K562 (cell line): Measurements from ENCODE around the gene TSKS. TPM values are rescaled to one million over a fixed set of nuclear protein-coding genes. Genes with fewer than 3 reads are reported as not detected.

Source experiments
- ATAC-seq: fragments of 200-7000 bp; cut with Tn5 transposase; 3 replicates; pipeline ENCODE4 v1.9.1; 2020; ENCODE audit warnings: moderate library complexity
- BruUV-seq: library from RNA; stranded (reverse); fragments of 400-500 nt; replicated peaks from 2 replicates; lab custom pipeline; 2021; lab: Mats Ljungman, UMichigan
- CTCF ChIA-PET: fragments of 300-600 bp; formaldehyde crosslinking; extraction: SDS; loops from one replicate; lab custom pipeline; 2021; ENCODE audit warnings: low intra/inter-chr PET ratio; lab: Yijun Ruan, JAX
- POLR2A ChIA-PET: fragments of 300-600, 350-650 bp; sonication (Branson Sonifier 250); formaldehyde crosslinking; extraction: SDS; loops from one replicate; lab custom pipeline; 2021; ENCODE audit warnings: antibody characterized with exemption, inconsistent platforms; lab: Yijun Ruan, JAX
- DNase-seq, 4 experiments: peaks; one replicate each; pipeline versions ENCODE4 v3.0.0 to v3.0.0-alpha.2; 2011 to 2018; ENCODE audit warnings: low spot score in 3 of 4, mixed read lengths in 3 of 4; ENCODE audit errors: extremely low read depth in 1 of 4
- FAIRE-seq: peaks from 2 replicates; lab custom pipeline; 2011; peaks lifted over from hg19 to GRCh38; lab: Jason Lieb, UNC
- H2AFZ ChIP-seq: 2 replicates; pipeline ENCODE4 v1.6.0; 2011; ENCODE audit warnings: low read depth, low read length, control low read depth, inconsistent platforms
- H3K27ac ChIP-seq: fragments of 200-600 bp; 3 replicates; pipeline ENCODE4 v1.8.0; 2011; ENCODE audit warnings: low read depth, mild to moderate bottlenecking, control low read depth, inconsistent platforms, low read length, moderate library complexity, mixed read lengths; ENCODE audit errors: extremely low read depth
- H3K27me3 ChIP-seq, 2 experiments: fragments of 300-600 bp in 1 of 2; 2 replicates in 1 of 2; 3 replicates in 1 of 2; pipeline versions ENCODE4 v1.6.0 to v1.8.0; 2011; ENCODE audit warnings: inconsistent platforms in 2 of 2, low read length in 2 of 2, mild to moderate bottlenecking in 1 of 2, mixed read lengths in 1 of 2, moderate library complexity in 1 of 2; ENCODE audit not compliant: control insufficient read depth in 2 of 2, insufficient read depth in 2 of 2
- H3K36me3 ChIP-seq: fragments of 300-600 bp; 3 replicates; pipeline ENCODE4 v1.8.0; 2011; ENCODE audit warnings: mild to moderate bottlenecking, low read length, inconsistent platforms; ENCODE audit not compliant: control insufficient read depth, insufficient read depth
- H3K4me1 ChIP-seq, 2 experiments: fragments of 200-600 bp in 1 of 2; replicated peaks in 1 of 2; 2 replicates in 1 of 2; 3 replicates in 1 of 2; pipeline versions ENCODE4 v1.5.1 to v1.8.0; 2011; ENCODE audit warnings: inconsistent platforms in 2 of 2, low read length in 2 of 2, mild to moderate bottlenecking in 1 of 2, mixed read lengths in 1 of 2, moderate library complexity in 1 of 2; ENCODE audit not compliant: control insufficient read depth in 2 of 2, insufficient read depth in 2 of 2
- H3K4me2 ChIP-seq: 2 replicates; pipeline ENCODE4 v1.6.1; 2011; ENCODE audit warnings: low read length, control low read depth, inconsistent platforms, mixed read lengths; ENCODE audit not compliant: insufficient read depth
- H3K4me3 ChIP-seq: fragments of 200-600 bp; sonication (generic), shearing (Covaris generic); 2 replicates; pipeline ENCODE4 v1.5.1; 2016; ENCODE audit warnings: control low read depth, inconsistent platforms
- H3K79me2 ChIP-seq: fragments of 200-600 bp; 3 replicates; pipeline ENCODE4 v1.8.0; 2011; ENCODE audit warnings: low read length, inconsistent platforms; ENCODE audit not compliant: control insufficient read depth, insufficient read depth
- H3K9ac ChIP-seq, 2 experiments: 2 replicates each; pipeline versions ENCODE4 v1.6.0 to v1.6.1; 2011; ENCODE audit warnings: low read depth in 2 of 2, low read length in 2 of 2, control low read depth in 1 of 2, inconsistent platforms in 1 of 2, mild to moderate bottlenecking in 1 of 2, mixed read lengths in 1 of 2; ENCODE audit not compliant: insufficient read depth in 1 of 2
- H3K9me1 ChIP-seq: one replicate; pipeline ENCODE4 v1.6.0; 2011; ENCODE audit warnings: inconsistent platforms, mild to moderate bottlenecking, low read length, moderate library complexity; ENCODE audit not compliant: control insufficient read depth, insufficient read depth
- H3K9me3 ChIP-seq: replicated peaks from 2 replicates; pipeline ENCODE4 v1.5.1; 2011; ENCODE audit warnings: low read depth, low read length, inconsistent platforms; ENCODE audit not compliant: control insufficient read depth, insufficient read depth
- H4K20me1 ChIP-seq: replicated peaks from 2 replicates; pipeline ENCODE4 v1.6.1; 2011; ENCODE audit warnings: low read length, inconsistent platforms, mixed read lengths; ENCODE audit not compliant: control insufficient read depth, insufficient read depth
- BCOR ChIP-seq: fragments of 450-650 bp; IDR thresholded peaks from 2 replicates; pipeline ENCODE4 v1.6.1; 2016
- CBFA2T3 ChIP-seq: fragments of 450-650 bp; IDR thresholded peaks from 2 replicates; pipeline ENCODE4 v1.6.1; 2017
- CBX5 ChIP-seq: IDR thresholded peaks from 2 replicates; pipeline ENCODE4 v1.6.1; 2014; ENCODE audit warnings: low read depth, borderline replicate concordance
- E2F8 ChIP-seq: fragments of 450-650 bp; IDR thresholded peaks from 2 replicates; pipeline ENCODE4 v1.7.1; 2018; ENCODE audit warnings: mild to moderate bottlenecking, low read depth; ENCODE audit not compliant: partially characterized antibody
- FOS ChIP-seq: IDR thresholded peaks from 3 replicates; pipeline ENCODE4 v1.6.1; 2011; ENCODE audit not compliant: insufficient read length; ENCODE audit errors: extremely low read depth
- GATAD2B ChIP-seq: fragments of 450-650 bp; IDR thresholded peaks from 2 replicates; pipeline ENCODE4 v1.6.1; 2017; ENCODE audit warnings: mild to moderate bottlenecking, borderline replicate concordance
- MCM5 ChIP-seq: fragments of 450-650 bp; IDR thresholded peaks from 2 replicates; pipeline ENCODE4 v1.6.1; 2016; ENCODE audit warnings: low read depth
- MLX ChIP-seq, 2 experiments: fragments of 450-650 bp in 1 of 2; sonication (generic) in 1 of 2; formaldehyde crosslinking; conservative IDR thresholded peaks; 2 replicates each; pipeline versions ENCODE4 v1.4.0 to v1.8.1; 2020 to 2022; ENCODE audit warnings: mild to moderate bottlenecking in 1 of 2, missing genetic modification reagents in 1 of 2
- PATZ1 ChIP-seq: fragments of 250-450 bp; sonication (Bioruptor Pico); IDR thresholded peaks from 2 replicates; pipeline ENCODE4 v1.5.0; 2020; ENCODE audit warnings: mild to moderate bottlenecking, borderline replicate concordance
- RBM14 ChIP-seq: fragments of 200-400 bp; formaldehyde crosslinking; IDR thresholded peaks from 2 replicates; pipeline ENCODE4 v1.6.1; 2018; ENCODE audit warnings: low read depth, mild to moderate bottlenecking, low read length, moderate library complexity, borderline replicate concordance; ENCODE audit not compliant: insufficient read depth
- TRIM25 ChIP-seq: fragments of 450-650 bp; IDR thresholded peaks from 2 replicates; pipeline ENCODE4 v1.7.0; 2016; ENCODE audit warnings: borderline replicate concordance
- ZNF133 ChIP-seq: fragments of 250-450 bp; sonication (Bioruptor Pico); IDR thresholded peaks from 2 replicates; pipeline ENCODE4 v1.4.0; 2020; ENCODE audit warnings: mild to moderate bottlenecking
- ZNF347 ChIP-seq: fragments of 450-650 bp; formaldehyde crosslinking; IDR thresholded peaks from 2 replicates; pipeline ENCODE4 v1.4.0; 2020; ENCODE audit warnings: low read depth, mild to moderate bottlenecking, moderate library complexity
- ZNF408 ChIP-seq: fragments of 250-450 bp; sonication (Bioruptor Pico); IDR thresholded peaks from 2 replicates; pipeline ENCODE4 v1.4.0; 2020; ENCODE audit warnings: low read depth, mild to moderate bottlenecking, moderate library complexity
- ZNF445 ChIP-seq: fragments of 250-450 bp; sonication (Bioruptor Pico); IDR thresholded peaks from 2 replicates; pipeline ENCODE4 v1.4.0; 2020; ENCODE audit warnings: low read depth, mild to moderate bottlenecking, moderate library complexity
- ZNF584 ChIP-seq: fragments of 200-800 bp; sonication (Bioruptor generic); IDR thresholded peaks from 2 replicates; pipeline ENCODE4 v1.6.1; 2016; ENCODE audit warnings: low read depth, mild to moderate bottlenecking, missing genetic modification characterization, missing compliant biosample characterization
- WGBS: fragments of 100-300 bp; shearing (Covaris generic); methylation state at CpG from one replicate; pipeline ENCODE4 v1.1.6; 2016; ENCODE audit warnings: low coverage, mixed read lengths; ENCODE audit not compliant: insufficient coverage; ENCODE audit errors: missing lambda C conversion rate; 5-methylcytosine and 5-hydroxymethylcytosine counted together
- in situ Hi-C: fragments of 300-500 bp; cut with MboI; formaldehyde crosslinking; loops from 4 replicates; pipeline ENCODE4 v1.15.0; 2018; ENCODE audit warnings: inconsistent platforms, mixed read lengths
- intact Hi-C: fragments of 100-400 bp; cut with micrococcal nuclease; formaldehyde crosslinking; loops from 2 replicates; pipeline ENCODE4 v1.14.2; 2022
- polyA plus RNA-seq, 8 experiments: library from polyadenylated mRNA; depleted of rRNA in 4 of 8; stranded (reverse) in 5 of 8; unstranded in 3 of 8; fragments of >200 nt; fragmentation: Nextera tagmentation in 2 of 8; fragmentation: Illumina TruSeq in 1 of 8; extraction: Ambion mirVana in 2 of 8; extraction: Trizol in 1 of 8; gene quantifications; 2 replicates each; pipeline versions ENCODE4 v1.2.1 to v1.2.3, GENCODE V29; 2011 to 2014; ENCODE audit warnings: inconsistent platforms in 1 of 8, missing spikeins in 1 of 8
- total RNA-seq, 7 experiments: library from RNA; depleted of rRNA in 6 of 7; stranded (reverse); fragments of >200 nt in 6 of 7; fragmentation: Illumina TruSeq in 2 of 7; extraction: Trizol in 2 of 7; gene quantifications; 2 replicates each; pipeline versions ENCODE4 v1.2.1 to v1.2.3, GENCODE V29; 2011 to 2021; ENCODE audit warnings: low replicate concordance in 1 of 7

TSKS gene
- total and polyA plus RNA-seq, 9 of the 15 experiments (the other 6 are each of a cell fraction or from before 2014, with no cell fraction given), result 0.14 to 4.5 (median 0.80) TPM

- Histone ChIP-seq H3K79me2 (peaks cover 16% of the 10 kb centered on the region), H3K36me3 (peaks cover 84% of the 10 kb centered on the region; the same call in 2 of the 3 replicates), H3K4me2 (no peak overlapping the region), H2AFZ (no peak overlapping the region), H4K20me1 (no peaks in the 10 kb centered on the region; the same call in 1 of the 2 replicates), H3K27ac (no peak overlapping the region), H3K9me3 (no peaks in the 10 kb centered on the region; the same call in 1 of the 2 replicates), H3K9me1 (no peaks in the 10 kb centered on the region), H3K4me3 (no peak overlapping the region), H3K27me3 (no peaks in the 10 kb centered on the region), H3K9ac (no peak overlapping the region), H3K4me1 (peaks cover 0 to 32% of the 10 kb centered on the region in 2 experiments; a peak in 3 of 5 replicates)
- FAIRE-seq (no peak), DNase-seq (no peak), ATAC-seq (no peak)
- intact Hi-C loops, result no loop called here
- BruUV-seq, result no TSS peak
- ChIA-PET CTCF (no interaction called here), POLR2A (interaction anchor here (0.6 to 1.4 kb wide), 2 partner anchors 20 to 21 kb away, joined by 3 to 4 read pairs; no protein-coding TSS in a partner anchor)
- in situ Hi-C loops, result no loop called here
- 89% methylated on average over 5 of the region's 5 CpGs for WGBS
- no peak for TF ChIP-seq E2F8
- TF ChIP-seq RBM14, result no peak
- no peak for TF ChIP-seq ZNF347 (CRISPR knock-in tag)
- TF ChIP-seq MCM5, result no peak
- TF ChIP-seq PATZ1 (CRISPR knock-in tag), result no peak
- TF ChIP-seq ZNF445 (CRISPR knock-in tag), result no peak
- no peak for TF ChIP-seq TRIM25
- no peak for TF ChIP-seq GATAD2B
- TF ChIP-seq FOS, result no peak
- no peak for TF ChIP-seq CBX5
- TF ChIP-seq ZNF133 (CRISPR knock-in tag), result no peak
- no peak for TF ChIP-seq ZNF408 (CRISPR knock-in tag)
- TF ChIP-seq MLX (CRISPR knock-in tag; conservative IDR thresholded peaks at IDR 0.05), result no peak
- TF ChIP-seq ZNF584, result no peak
- TF ChIP-seq CBFA2T3, result no peak
- TF ChIP-seq BCOR, result no peak
Measured at GRCh38 chr19:49787746-49788145, 24.6 kb upstream of the TSKS start.
